OCI-LY1 (cell line): ENCODE results near the gene SLC5A1.

Experiments
- EZH2 ChIP-seq: fragments of 200-600 bp; sonication (generic), shearing (Covaris generic); IDR thresholded peaks from 2 replicates; pipeline ENCODE4 v1.8.0; 2017; ENCODE audit warnings: borderline replicate concordance, mixed run types, mild to moderate bottlenecking, antibody characterized with exemption, low read length, moderate library complexity, mixed read lengths
- TF ChIP-seq, protein P1 (sequence below): fragments of 200-600 bp; sonication (generic), shearing (Covaris generic); IDR thresholded peaks from 2 replicates; pipeline ENCODE4 v1.5.1; 2017; ENCODE audit warnings: mild to moderate bottlenecking, antibody characterized with exemption, low read length, moderate library complexity, mixed read lengths

DNA sequence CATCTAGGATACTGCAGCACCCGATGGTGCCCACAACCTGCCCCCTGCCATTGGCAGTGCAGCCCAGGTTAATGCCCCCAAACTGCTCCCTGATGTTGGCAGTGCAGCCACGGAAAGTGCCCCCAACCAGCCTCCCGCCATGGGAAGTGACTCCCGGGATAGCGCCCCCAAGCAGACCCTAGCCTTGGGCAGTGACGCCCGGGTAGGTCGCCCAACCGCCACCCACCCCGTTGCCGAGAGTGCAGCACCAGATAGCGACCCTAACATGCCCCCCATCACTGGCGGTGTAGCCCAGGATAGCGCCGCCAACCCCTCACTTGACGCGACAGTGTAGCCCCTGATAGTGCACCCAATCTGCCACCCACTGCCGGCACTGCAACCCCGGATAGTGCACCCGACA lies 77.5 kb downstream of the SLC5A1 start:
- TF ChIP-seq, protein P1, sequence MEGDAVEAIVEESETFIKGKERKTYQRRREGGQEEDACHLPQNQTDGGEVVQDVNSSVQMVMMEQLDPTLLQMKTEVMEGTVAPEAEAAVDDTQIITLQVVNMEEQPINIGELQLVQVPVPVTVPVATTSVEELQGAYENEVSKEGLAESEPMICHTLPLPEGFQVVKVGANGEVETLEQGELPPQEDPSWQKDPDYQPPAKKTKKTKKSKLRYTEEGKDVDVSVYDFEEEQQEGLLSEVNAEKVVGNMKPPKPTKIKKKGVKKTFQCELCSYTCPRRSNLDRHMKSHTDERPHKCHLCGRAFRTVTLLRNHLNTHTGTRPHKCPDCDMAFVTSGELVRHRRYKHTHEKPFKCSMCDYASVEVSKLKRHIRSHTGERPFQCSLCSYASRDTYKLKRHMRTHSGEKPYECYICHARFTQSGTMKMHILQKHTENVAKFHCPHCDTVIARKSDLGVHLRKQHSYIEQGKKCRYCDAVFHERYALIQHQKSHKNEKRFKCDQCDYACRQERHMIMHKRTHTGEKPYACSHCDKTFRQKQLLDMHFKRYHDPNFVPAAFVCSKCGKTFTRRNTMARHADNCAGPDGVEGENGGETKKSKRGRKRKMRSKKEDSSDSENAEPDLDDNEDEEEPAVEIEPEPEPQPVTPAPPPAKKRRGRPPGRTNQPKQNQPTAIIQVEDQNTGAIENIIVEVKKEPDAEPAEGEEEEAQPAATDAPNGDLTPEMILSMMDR: no peak
- no peak for TF ChIP-seq EZH2
